Measurements from ENCODE around the gene MCAT. TPM values are rescaled to one million over a fixed set of nuclear protein-coding genes. Genes with fewer than 3 reads are reported as not detected.
"Not testable (repeated sequence)": the region's sequence is repeated elsewhere in the genome, so short reads cannot be mapped to it uniquely, and the experiment has no call there.

Gene MCAT
- polyA plus RNA-seq, 4 donors, result 19.4 to 27.6 (median 21.7) TPM

DNA sequence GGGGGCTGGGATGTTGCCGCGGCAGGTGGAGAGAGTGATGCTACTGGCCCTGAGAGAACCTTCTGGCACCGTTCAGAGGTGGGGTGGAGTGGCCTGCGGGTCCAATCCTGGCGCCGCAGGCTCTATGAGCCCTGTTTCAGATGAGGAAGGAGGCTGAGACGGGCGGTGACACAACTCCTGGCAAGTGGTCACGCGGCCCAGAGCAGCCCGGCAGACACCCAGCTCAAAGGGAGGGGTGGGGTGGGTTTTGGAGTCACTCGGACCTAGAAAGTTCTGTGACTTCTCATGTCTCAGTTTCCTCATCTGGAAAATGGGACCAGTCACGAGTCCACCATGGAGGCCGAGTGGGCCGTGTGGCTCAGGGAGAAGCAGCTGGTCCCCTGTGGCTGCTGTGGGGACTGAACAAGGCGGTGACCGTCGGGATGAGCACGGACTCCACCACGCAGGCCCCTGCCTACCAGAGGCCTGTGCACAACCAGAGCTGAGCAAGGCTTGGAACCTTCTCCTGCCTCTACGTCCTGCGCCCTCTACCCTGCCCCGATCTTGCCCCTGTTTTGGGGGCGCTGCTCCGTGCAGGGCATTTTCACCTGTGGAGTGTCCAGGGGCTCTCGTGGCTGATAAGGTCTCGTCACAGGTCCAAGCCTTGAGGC lies 11.8 kb upstream of the MCAT start:
- no peak for DNase-seq (ENCODE audit: low read depth in 4 of 4, low spot score in 3 of 4)

DNA sequence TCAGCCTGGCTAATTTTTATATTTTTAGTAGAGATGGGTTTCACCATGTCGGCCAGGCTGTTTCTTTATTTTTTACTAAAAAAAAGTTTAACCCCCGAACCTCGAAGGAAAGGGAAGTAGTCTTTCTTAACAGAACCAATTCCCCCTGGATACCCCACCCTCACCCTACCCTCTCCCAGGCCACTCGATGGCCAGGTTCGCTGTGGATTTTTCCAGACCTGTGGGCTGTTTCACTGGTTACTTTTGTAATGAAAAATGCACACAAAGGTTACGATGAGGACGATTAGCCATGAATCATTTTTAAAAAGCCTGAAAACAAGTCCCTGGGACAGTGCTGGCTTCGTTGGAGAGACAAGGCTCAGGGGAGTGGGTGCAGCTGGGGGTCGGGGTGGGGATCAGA lies 10.7 kb upstream of the MCAT start:
- no peak for DNase-seq (ENCODE audit: low read depth in 4 of 4, low spot score in 3 of 4)

DNA sequence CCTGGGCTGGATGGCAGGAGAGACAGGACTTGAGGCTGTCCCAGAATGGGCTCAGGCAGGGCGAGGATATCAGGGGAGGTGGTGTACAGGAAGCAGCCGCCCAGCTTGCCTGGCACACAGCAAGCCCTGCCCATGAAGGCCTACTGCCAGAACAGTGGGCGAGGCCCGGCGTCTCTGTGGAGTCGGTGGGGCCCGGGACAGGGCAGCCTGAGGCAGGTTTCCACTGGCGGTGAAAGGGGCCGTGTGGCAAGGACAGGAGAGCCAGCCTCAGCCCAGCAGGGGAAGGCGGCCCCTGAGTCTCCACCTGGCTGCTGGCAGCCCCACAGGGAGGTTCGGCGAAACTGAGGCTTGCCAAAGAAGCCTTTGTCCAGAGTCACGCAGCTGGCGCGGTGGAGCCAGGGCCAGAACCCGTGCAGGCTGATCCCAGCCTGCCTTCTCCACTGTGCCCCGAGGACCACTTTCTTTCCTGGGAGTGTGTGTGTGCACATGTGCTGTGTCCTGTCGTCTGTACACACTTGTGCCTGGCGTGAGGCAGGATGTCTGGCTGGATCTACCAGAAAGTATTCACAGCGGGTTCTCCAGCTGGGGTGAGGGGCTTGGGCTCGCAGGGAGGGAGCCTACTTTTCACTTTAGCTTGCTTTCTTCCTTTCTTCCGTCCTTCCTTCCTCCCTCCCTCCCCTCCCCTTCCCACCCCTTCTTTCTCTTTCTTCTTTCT lies 9.3 kb upstream of the MCAT start:
- DNase-seq (ENCODE audit: low read depth in 4 of 4, low spot score in 3 of 4), result no peak

DNA sequence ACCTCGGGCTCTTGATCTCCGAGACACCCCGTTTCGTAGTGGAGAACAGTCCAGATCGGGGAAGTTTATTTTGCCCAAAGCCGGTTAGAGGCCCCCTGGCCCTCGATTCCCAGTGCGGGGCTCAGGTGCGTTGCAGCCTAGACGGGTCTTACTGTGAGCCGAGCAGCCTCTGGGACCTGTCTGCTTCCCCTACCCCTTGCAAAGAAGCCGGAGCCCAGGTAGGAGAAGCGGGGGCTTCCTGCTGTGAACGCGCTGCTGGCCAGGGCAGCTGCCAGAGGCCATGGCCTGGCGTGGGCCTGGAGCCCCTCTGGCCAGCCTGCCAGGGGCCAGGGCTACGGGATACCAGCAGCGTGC lies 8.8 kb upstream of the MCAT start:
- DNase-seq (ENCODE audit: low read depth in 4 of 4, low spot score in 3 of 4), result no peak

DNA sequence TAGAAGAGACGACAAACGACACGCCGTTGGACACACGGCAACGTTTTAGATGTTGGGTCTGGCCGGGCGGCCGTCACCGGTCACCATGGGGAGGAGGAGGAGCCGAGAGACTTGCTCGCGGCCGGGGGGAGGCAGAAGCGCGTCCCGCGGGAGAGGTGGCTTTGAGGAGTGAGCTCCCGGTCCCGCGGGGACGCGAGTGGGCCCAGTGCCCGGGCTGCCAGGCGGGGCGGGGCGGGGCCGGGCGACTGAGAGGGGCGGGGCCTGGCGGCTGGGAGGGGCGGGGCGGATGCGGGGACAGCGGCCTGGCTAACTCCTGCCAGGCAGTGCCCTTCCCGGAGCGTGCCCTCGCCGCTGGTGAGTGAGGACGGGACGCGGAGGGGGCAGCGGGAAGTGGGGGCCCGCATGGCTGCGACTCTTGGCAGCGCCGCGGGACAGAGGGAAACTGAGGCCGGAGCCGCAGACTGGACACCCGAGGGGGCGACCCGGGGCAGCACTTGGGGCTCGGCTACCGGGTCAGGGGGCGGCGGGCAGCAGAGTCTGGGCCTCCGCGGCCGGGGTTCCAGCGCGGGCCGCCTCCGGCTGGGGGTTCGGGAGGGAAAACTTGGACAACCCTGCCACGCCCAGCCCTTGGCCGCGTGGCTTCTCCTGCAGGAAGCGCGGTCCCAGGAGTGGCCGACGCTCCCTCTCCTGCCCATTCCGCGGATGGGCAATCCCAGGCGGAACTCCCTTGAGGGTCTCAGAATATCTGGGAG lies 8.2 kb upstream of the MCAT start, which contains the start of gene TSPO:
Gene TSPO (plus strand): TSS at position 309 of the 752 bp plus-strand sequence. CDS start 7,680 bp downstream, outside the sequence.
- no peak for DNase-seq (ENCODE audit: low read depth in 4 of 4, low spot score in 3 of 4)

DNA sequence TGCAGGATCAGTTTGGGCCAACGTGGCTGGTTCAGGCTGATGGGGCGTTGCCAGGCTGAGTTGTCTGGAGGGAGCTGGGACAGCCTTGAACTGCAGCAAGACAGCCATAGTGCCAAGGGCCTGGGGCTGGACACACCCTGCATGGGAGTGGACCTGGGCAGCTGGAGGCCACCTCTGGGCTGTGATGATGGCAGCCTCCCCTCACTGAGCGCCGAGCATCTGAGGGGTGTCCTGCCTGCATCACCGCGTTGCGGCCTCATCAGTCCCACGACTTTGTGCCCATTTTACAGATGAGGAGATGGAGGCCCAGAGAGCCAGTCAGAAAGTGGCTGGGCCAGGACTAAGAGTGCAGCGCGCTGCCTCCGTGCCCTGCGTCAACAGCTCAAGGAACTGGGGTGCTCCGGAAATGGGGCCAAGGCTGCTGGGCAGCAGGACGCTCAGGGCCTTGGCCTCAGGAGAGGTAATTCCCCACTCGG lies 7.6 kb upstream of the MCAT start:
- DNase-seq (ENCODE audit: low read depth in 4 of 4, low spot score in 3 of 4), result no peak

DNA sequence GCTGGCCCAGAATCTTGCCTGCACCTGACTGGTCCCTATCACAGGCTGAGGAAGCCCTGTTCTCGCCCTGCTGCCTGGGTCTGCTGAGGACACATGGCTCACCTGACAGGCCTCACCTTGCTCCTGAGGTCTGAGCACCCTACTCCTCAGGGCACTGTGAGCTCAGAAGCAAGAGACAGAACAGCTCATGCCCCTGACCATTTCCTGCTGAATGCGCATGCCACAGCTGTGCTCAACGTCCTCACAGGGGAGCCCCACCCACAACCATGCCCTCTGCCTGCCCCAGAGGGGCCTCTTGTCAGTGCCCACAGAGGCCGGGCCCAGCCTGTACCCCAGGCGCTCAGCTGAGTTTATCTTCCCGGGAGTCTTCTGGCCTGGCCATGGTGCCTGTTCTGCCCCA lies 5.4 kb upstream of the MCAT start:
- no peak for DNase-seq (ENCODE audit: low read depth in 4 of 4, low spot score in 3 of 4)

DNA sequence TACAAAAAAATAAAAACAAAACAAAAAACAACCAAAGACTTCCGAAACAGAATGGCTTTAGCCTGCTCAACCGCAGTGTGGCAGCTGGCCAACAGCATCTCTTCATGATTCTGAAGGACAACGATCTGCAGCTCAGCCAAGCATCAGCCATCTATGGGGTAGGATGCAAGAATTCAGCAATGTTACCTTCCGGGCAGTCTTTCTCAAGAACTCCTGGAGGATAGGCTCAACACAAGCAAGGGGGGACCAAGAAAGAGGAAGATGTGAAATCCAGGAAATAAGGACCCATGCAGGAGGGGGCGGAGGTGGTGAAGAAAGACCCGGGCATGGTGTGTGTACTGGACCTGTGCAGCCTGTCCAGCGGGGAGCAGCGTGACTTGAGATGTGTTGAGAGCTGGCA lies 4.6 kb upstream of the MCAT start:
- no peak for DNase-seq (ENCODE audit: low read depth in 4 of 4, low spot score in 3 of 4)

DNA sequence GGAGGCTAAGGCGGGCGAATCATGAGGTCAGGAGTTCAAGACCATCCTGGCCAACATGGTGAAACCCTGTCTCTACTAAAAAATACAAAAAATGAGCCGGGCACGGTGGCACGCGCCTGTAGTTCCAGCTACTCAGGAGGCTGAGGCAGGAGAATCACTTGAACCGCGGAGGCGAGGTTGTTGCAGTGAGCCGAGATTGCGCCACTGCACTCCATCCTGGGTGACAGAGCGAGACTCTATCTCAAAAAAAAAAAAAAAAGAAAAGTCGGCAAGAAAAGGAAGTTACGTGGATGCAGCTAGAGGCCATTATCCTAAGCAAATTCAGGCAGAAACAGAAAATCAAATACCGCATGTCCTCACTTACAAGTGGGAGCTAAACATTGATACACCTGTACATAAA lies 3.1 kb upstream of the MCAT start:
- DNase-seq (ENCODE audit: low read depth in 4 of 4, low spot score in 3 of 4), result not testable (repeated sequence)

DNA sequence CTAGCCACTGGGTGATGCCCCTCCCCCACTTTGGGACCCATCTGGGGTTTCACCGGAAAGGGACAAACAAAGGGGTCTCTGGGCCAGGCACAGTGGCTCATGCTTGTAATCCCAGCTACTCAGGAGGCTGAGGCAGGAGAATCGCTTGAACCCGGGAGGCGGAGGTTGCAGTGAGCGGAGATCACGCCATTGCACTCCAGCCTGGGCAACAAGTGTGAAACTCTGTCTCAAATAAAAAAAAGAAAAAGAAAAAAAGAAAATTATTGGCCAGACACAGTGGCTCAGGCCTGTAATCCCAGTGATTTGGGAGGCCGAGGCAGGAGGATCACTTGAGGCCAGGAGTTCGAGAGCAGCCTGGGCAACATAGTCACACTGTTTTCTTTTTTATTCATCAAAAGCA lies 2.2 kb upstream of the MCAT start:
- DNase-seq (ENCODE audit: low read depth in 4 of 4, low spot score in 3 of 4), result not testable (repeated sequence)

DNA sequence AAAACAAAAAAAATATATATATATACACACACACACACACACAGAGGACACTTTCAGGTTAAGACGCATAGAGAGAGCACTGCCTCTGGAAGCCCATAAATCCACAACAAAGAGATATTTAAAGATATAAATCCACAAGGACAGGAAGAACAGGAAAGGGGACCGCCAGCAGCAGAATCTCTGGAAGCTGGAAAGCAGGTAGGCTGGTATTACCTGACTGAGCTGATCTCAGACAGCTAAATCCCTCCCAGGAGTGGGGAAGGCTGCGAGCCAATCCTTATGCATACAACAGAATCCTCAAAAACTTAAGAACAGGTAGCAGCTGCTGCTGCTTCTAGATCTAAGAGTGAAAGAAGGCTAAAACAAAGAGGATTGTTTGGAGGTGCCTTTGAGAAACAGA lies 1.8 kb upstream of the MCAT start:
- DNase-seq (ENCODE audit: low read depth in 4 of 4, low spot score in 3 of 4), result no peak

DNA sequence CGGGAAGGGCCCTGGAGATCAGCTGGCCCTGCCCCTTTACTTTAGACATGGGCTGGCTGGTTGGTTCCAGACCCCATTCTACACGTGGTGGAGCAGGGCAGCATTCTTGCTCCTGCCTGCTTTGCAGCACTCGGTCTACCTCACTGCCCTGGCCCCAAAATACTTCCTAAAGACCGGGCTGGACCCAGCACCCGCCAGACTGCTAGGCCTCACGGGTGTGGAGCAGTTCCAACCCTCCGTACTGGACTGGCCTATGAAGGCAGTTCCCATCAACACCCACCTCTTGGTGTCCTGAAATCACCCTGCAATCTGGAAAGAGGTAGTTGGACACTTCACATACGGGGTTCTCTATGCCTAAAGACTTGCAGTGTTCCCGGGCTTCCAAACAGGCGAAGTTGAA lies 6.4 kb downstream of the MCAT start:
- DNase-seq (ENCODE audit: low read depth in 4 of 4, low spot score in 3 of 4), result no peak

DNA sequence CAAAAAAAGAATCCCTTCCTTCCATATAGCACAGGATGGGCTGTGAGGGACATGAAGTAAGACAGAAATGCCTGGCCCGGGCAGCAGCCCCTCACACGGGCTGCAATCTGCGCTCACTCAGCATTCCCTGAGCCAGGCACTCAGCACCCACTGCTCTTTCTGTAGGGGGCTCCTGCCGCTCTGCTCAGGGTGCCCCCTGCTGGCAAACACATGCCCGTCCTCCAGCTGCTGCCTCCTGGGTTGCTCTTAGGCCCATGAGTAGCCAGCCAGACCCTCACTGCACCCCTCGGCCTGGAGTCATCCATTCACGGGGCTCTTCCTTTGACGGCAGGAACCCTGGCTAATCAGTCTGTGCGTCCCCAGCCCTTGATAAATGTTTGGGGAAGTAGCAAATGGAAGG lies 6.9 kb downstream of the MCAT start:
- no peak for DNase-seq (ENCODE audit: low read depth in 4 of 4, low spot score in 3 of 4)

DNA sequence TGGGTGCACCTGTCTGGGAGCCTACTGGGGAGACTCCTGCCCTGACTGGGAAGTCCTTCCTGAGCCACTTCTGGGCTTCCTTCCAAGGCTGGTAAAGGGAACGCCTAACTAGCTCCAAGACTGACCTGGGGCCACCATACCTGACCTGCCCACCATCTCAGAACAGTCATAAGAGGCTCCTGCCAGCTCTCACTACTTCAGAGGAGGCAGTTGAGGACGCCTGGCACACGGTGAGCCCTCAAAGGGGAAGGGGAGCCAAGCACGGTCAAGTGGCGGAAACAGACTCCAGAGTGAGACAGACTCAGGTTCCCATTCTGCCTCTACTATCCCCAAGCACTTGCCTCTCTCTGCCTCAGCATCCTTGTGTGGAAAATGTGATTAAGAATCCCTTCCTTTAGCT lies 7.6 kb downstream of the MCAT start:
- no peak for DNase-seq (ENCODE audit: low read depth in 4 of 4, low spot score in 3 of 4)

DNA sequence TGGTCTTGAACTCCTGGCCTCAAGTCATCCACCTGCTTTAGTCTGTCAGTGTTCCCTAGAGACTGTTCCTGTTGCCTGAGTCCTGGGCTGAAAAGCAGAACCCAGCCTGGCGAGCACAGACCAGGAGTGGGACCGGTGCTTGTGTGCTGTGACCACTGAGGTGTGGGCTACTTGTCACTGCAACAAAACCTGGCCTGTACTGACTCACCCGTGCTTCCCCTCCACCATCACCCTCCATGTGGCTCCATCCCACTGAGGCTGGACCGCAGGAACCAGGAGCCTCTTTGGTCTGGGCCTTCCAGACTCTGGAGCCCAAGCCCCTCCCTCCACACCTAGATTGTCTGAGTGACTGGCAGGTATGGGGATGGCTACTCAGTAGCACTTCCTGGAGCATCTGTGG lies 8.6 kb downstream of the MCAT start:
- DNase-seq (ENCODE audit: low read depth in 4 of 4, low spot score in 3 of 4), result no peak

DNA sequence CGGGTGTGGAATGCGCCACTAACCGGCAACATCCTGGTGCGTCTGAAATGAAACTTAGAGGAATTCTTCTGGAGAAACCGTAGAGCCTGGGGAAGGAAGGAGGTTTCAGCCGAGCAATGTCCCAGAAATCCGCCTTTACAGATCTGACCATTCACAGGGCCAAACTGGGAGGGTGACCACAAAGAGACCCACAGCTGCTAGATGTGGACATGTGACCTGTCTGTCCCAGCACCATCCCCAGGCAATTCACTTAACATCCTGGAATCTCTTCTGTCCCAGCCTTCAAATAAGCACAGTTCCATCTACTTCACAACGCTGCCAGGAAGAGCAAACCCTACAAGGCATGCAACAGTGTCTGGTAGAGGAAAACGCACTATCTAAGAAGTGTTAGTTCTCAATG lies 9.8 kb downstream of the MCAT start:
- DNase-seq (ENCODE audit: low read depth in 4 of 4, low spot score in 3 of 4), result no peak

DNA sequence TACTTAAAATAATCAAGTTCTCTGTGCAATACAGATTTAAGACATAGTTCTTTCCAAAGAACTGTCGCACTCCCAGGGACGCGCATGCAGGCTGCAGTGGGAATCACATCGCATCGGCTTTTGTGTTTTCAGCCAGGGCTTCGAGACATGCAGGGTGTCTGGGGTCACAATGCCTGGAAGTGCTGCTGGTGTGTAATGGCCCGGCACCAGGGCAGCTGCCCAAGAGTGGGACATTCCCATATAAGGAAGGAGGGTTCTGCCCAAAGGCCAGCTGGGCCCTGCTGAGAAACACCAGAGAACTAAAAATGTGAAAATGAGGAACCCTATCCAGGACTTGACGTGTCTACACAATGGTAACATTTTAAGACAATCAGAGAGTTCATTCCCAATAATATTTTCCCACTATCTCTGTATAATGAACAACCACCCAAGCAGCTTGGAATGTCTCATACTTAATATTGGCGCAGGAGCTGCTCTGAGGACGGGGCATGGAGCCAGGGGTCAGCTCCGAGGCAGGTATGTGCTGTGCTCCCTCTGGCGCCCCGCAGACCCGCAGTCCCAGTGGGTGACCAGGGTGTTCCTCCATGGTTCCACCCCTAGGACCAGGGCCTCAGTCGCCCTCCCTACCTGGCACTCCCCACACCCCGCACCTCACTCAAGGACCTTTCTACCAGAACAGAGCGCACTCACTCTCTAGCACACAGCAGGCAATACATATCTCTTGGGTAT lies 11.3 kb downstream of the MCAT start:
- DNase-seq (ENCODE audit: low read depth in 4 of 4, low spot score in 3 of 4), result no peak

DNA sequence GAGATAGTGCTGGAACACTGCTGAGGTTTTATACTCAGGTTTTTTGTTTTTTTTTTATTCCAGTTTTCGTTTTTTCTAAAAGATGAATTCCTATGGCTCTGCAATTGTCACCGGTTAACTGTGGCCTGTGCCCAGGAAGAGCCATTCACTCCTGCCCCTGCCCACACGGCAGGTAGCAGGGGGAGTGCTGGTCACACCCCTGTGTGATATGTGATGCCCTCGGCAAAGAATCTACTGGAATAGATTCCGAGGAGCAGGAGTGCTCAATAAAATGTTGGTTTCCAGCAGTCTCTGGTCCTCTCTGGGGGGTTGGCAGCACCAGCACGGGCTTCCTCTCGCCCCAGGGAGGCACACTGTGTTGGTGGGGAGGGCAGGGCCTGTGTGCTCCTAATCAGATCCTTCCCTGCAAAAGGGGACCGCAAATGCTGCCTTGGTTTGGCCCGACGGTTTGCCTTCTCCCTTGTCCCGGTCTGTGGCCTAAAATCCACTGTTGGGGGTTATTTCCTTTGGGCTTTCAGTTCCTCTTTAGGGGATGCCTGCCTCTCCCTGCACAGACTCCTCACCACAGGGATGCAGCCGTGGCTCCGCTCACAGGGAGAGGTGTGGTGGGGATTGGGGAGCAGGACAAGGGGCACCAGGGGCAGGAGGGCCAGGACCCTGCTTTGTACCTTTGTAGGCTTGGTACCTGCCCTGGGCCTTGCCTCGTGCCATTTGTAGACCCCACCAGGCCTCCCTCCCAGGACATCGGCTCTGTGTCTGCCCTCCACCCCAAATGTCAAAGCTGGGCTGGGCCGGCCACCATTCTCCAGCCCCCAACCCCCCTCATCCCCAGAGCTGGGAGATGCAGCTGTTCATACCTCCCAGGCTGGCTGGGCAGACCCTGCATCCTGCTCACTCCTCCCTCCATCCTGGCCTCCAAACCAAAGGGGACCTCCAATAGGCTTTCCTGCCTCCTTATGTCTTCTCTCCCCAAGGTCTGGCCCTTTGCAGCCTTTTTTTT lies 13.5 kb downstream of the MCAT start:
- no peak for DNase-seq (ENCODE audit: low read depth in 4 of 4, low spot score in 3 of 4)

DNA sequence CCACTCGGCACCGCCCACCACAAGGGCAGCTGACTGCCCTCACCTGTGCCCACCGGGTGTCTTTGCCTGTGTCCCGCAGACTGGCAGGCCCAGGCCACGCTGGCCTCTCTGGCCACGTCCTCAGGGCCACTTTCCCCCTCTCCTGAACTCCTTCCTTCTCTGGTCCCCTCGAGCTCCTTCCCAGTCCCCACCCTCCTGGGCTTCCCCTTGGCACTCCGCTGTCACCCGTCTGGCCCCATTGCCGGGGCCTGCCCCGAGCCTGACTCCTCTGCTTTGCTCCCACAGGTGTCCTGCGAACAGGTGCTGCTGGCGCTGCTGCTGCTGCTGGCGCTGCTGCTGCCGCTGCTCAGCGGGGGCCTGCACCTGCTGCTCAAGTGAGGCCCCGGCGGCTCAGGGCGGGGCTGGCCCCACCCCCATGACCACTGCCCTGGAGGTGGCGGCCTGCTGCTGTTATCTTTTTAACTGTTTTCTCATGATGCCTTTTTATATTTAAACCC lies 14.2 kb downstream of the MCAT start:
- no peak for DNase-seq (ENCODE audit: low read depth in 4 of 4, low spot score in 3 of 4)

DNA sequence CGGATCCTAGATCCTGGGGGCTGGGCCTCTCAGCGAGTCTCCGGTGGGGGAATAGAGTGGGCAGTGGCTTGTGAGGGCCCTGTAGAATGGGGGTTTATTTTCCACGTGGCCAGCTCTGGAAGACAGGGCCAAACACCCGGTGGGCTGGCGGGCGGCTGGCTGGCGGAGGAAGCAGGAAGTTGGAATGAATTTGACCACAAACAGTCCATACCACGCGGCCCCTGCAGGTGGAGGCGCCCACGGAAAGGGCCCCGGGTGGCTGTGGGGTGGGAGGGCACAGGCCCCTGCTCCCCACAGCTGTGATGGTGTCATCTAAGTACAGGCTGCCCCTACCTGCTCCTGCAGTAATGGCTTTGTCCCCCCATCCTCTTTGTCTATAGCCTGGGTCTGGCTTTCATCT lies 15.1 kb downstream of the MCAT start:
- DNase-seq (ENCODE audit: low read depth in 4 of 4, low spot score in 3 of 4), result no peak

Measured in right renal pelvis (tissue), 4 donors.